ENCODE measurements around the gene MBD6. TPM values are rescaled to one million over a fixed set of nuclear protein-coding genes. Genes with fewer than 3 reads are reported as not detected.
"Not testable (repeated sequence)": the region's sequence is repeated elsewhere in the genome, so short reads cannot be mapped to it uniquely, and the experiment has no call there.

The MBD6 gene
- total RNA-seq, 1 donor from 2014 or later: 99.0 TPM

DNA sequence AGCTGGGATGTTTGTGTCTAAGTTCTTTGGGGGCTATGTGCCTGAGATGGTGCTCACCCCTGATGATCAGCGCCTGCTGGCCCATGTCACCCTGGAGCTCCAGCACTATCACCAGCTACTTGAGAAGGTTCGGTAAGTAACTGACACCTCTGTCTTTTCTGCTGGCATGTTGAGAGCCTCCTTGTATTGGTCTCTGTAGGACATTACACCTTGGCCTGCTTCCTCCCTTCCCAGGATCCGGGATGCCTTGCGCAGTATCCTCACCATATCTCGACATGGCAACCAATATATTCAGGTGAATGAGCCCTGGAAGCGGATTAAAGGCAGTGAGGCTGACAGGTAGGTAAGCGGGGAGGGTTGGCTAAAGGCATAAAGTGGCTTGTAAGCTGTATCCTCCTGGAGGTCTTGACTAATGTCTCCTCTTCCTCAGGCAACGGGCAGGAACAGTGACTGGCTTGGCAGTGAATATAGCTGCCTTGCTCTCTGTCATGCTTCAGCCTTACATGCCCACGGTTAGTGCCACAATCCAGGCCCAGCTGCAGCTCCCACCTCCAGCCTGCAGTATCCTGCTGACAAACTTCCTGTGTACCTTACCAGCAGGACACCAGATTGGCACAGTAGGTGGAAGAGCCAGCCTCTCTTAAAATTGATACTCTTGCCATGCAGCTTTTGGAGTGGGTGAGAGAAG lies 7.8 kb upstream of the MBD6 start:
- TF ChIP-seq CTCF (IDR thresholded peaks at IDR 0.05; ENCODE audit: unreplicated experiment): no peak
- Mint-ChIP-seq H3K36me3 (ENCODE audit: low read depth, unreplicated experiment) (peaks cover 64% of the 10 kb centered on the region), H3K27ac (ENCODE audit: unreplicated experiment) (peak overlapping the region; percentile 67), H3K4me3 (ENCODE audit: unreplicated experiment) (peak overlapping the region; percentile 31), H3K9me3 (ENCODE audit: unreplicated experiment) (no peaks in the 10 kb centered on the region), H3K27me3 (ENCODE audit: unreplicated experiment) (peaks cover 8% of the 10 kb centered on the region), H3K4me1 (ENCODE audit: unreplicated experiment) (peaks cover 22% of the 10 kb centered on the region)
- no peak for DNase-seq (ENCODE audit: low spot score)

GRCh38 chr12:57515408-57515933 lies 7.2 kb upstream of the MBD6 start:
- Mint-ChIP-seq H3K36me3 (ENCODE audit: low read depth, unreplicated experiment) (peaks cover 64% of the 10 kb centered on the region), H3K27me3 (ENCODE audit: unreplicated experiment) (peaks cover 11% of the 10 kb centered on the region), H3K9me3 (ENCODE audit: unreplicated experiment) (no peaks in the 10 kb centered on the region), H3K4me3 (ENCODE audit: unreplicated experiment) (no peak overlapping the region), H3K27ac (ENCODE audit: unreplicated experiment) (peak overlapping the region; percentile 67), H3K4me1 (ENCODE audit: unreplicated experiment) (peaks cover 22% of the 10 kb centered on the region)
- TF ChIP-seq CTCF (IDR thresholded peaks at IDR 0.05; ENCODE audit: unreplicated experiment): no peak
- DNase-seq (ENCODE audit: low spot score): no peak

GRCh38 chr12:57515934-57516541 lies 6.6 kb upstream of the MBD6 start:
- Mint-ChIP-seq H3K9me3 (ENCODE audit: unreplicated experiment) (no peaks in the 10 kb centered on the region), H3K36me3 (ENCODE audit: low read depth, unreplicated experiment) (peaks cover 64% of the 10 kb centered on the region), H3K27me3 (ENCODE audit: unreplicated experiment) (peaks cover 12% of the 10 kb centered on the region), H3K27ac (ENCODE audit: unreplicated experiment) (peak overlapping the region; percentile 52), H3K4me1 (ENCODE audit: unreplicated experiment) (peaks cover 23% of the 10 kb centered on the region), H3K4me3 (ENCODE audit: unreplicated experiment) (no peak overlapping the region)
- no peak for TF ChIP-seq CTCF (IDR thresholded peaks at IDR 0.05; ENCODE audit: unreplicated experiment)
- no peak for DNase-seq (ENCODE audit: low spot score)

DNA sequence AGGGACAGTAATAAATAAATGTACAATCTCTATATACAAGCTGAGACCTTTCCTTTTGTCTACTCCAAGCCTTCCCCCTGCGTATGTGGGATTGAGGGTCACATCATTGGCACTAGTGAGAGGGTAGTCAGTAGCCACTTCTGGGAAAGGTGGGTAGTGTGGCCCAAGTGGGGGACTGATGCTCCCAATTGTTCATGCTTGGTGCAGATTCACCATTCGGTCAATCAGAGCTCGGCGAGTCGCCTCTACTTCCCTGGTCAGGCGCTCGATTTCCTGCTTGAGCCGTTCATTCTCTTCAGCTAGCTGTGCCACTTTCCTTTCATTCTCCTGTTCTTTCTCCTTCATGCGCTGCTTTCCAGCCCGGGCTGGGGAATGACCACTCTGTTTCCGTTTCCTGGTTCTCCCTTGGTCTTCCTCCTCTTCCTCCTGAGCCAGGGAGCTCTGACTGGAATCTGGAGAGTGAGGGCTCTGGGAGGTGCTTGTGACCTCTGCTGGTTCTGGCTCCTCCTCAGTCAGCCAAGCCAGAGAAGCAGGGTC lies 5.9 kb upstream of the MBD6 start:
- no peak for DNase-seq (ENCODE audit: low spot score)
- Mint-ChIP-seq H3K4me1 (ENCODE audit: unreplicated experiment) (peaks cover 28% of the 10 kb centered on the region), H3K27ac (ENCODE audit: unreplicated experiment) (peak overlapping the region; percentile 85), H3K36me3 (ENCODE audit: low read depth, unreplicated experiment) (peaks cover 60% of the 10 kb centered on the region), H3K4me3 (ENCODE audit: unreplicated experiment) (peak overlapping the region; percentile 18), H3K27me3 (ENCODE audit: unreplicated experiment) (peaks cover 16% of the 10 kb centered on the region), H3K9me3 (ENCODE audit: unreplicated experiment) (no peaks in the 10 kb centered on the region)
- no peak for TF ChIP-seq CTCF (IDR thresholded peaks at IDR 0.05; ENCODE audit: unreplicated experiment)

DNA sequence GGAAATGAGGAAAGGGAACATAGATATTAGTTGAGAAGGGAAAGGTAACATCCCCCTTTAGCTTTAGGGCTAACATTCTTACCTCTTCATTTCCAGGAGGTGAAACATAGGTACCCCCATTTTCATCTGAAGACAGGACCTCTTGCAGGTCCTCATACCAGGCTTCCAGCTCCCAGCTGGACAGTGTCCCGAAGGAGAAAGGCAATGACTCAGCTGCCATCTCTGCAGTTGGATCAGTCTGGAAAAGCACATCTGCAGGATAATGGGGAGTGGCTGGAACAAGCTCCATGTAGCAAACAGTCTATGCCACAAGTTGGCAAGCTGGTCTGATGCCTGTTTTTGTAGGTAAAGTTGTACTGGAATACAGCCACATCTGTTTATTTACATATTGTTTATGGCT lies 5.4 kb upstream of the MBD6 start:
- no peak for DNase-seq (ENCODE audit: low spot score)
- no peak for TF ChIP-seq CTCF (IDR thresholded peaks at IDR 0.05; ENCODE audit: unreplicated experiment)
- Mint-ChIP-seq H3K9me3 (ENCODE audit: unreplicated experiment) (no peaks in the 10 kb centered on the region), H3K27me3 (ENCODE audit: unreplicated experiment) (peaks cover 17% of the 10 kb centered on the region), H3K4me1 (ENCODE audit: unreplicated experiment) (peaks cover 30% of the 10 kb centered on the region), H3K4me3 (ENCODE audit: unreplicated experiment) (peak overlapping the region; percentile 74), H3K36me3 (ENCODE audit: low read depth, unreplicated experiment) (peaks cover 57% of the 10 kb centered on the region), H3K27ac (ENCODE audit: unreplicated experiment) (peak overlapping the region; percentile 85)

- not testable (repeated sequence) for DNase-seq (ENCODE audit: low spot score); H3K9me3 Mint-ChIP-seq (ENCODE audit: unreplicated experiment)
- H3K36me3 Mint-ChIP-seq (ENCODE audit: low read depth, unreplicated experiment): peaks cover 52% of the 10 kb centered on the region
- H3K4me3 Mint-ChIP-seq (ENCODE audit: unreplicated experiment): peak overlapping the region; percentile 74
- H3K4me1 Mint-ChIP-seq (ENCODE audit: unreplicated experiment): peaks cover 30% of the 10 kb centered on the region
- H3K27me3 Mint-ChIP-seq (ENCODE audit: unreplicated experiment): peaks cover 16% of the 10 kb centered on the region
- H3K27ac Mint-ChIP-seq (ENCODE audit: unreplicated experiment): peak overlapping the region; percentile 68
Measured at GRCh38 chr12:57517718-57518117, 4.9 kb upstream of the MBD6 start.

Data from endothelial cell (in vitro differentiated cells).